Right atrium auricular region (tissue), 2 donors: ENCODE measurements around the gene PRR16. TPM values are rescaled to one million over a fixed set of nuclear protein-coding genes. Genes with fewer than 3 reads are reported as not detected.
"Not testable (repeated sequence)": the region's sequence is repeated elsewhere in the genome, so short reads cannot be mapped to it uniquely, and the experiment has no call there.

ENCODE experiments used
- DNase-seq: peaks from one replicate; pipeline ENCODE4 v3.0.0-alpha.2; 2019; ENCODE audit warnings: low spot score
- H3K27ac ChIP-seq, 2 donors: fragments of 200-600 bp; sonication (generic); 1 replicate in 1 of 2; 2 replicates in 1 of 2; pipeline ENCODE4 v1.5.1; 2016 to 2019
- H3K27me3 ChIP-seq, 2 donors: fragments of 200-600 bp; sonication (generic); one replicate each; pipeline versions ENCODE4 v1.5.1 to v1.6.0; 2017 to 2019
- H3K36me3 ChIP-seq: fragments of 200-600 bp; sonication (generic); one replicate; pipeline ENCODE4 v1.5.1; 2016
- H3K4me1 ChIP-seq, 2 donors: fragments of 200-600 bp; sonication (generic); one replicate each; pipeline versions ENCODE4 v1.5.1 to v1.6.0; 2017 to 2019
- H3K4me3 ChIP-seq, 2 donors: fragments of 200-600 bp; sonication (generic); 1 replicate in 1 of 2; 2 replicates in 1 of 2; pipeline ENCODE4 v1.5.1; 2017 to 2019; ENCODE audit warnings: mild to moderate bottlenecking in 1 of 2, moderate library complexity in 1 of 2
- H3K9me3 ChIP-seq, 2 donors: fragments of 200-600 bp; sonication (generic); one replicate each; pipeline ENCODE4 v1.5.1; 2019
- CTCF ChIP-seq, 2 donors: fragments of 200-600 bp; sonication (generic); IDR thresholded peaks; one replicate each; pipeline ENCODE4 v1.5.1; 2019; ENCODE audit warnings: antibody characterized with exemption in 2 of 2
- total RNA-seq, 2 donors: library from RNA; depleted of rRNA; stranded (reverse); fragments of >200 nt; gene quantifications; one replicate each; pipeline ENCODE4 v1.1.0, GENCODE V29; 2016

The PRR16 gene
- total RNA-seq, 2 donors from 2014 or later, result 1.7 to 6.3 TPM

- Histone ChIP-seq H3K9me3 (no peaks in the 10 kb centered on the region), H3K36me3 (no peaks in the 10 kb centered on the region), H3K27ac (peak overlapping the region in 1 of 2 donors; percentile 61), H3K4me3 (no peak overlapping the region), H3K27me3 (no peaks in the 10 kb centered on the region), H3K4me1 (peaks cover 0 to 10% of the 10 kb centered on the region in 2 donors)
- TF ChIP-seq CTCF (IDR thresholded peaks at IDR 0.05), result no peak
- no peak for DNase-seq
These were observed 9.9 kb upstream of the PRR16 start for GRCh38 chr5:120454094-120454798.

- H3K4me1 ChIP-seq, result peaks cover 0 to 10% of the 10 kb centered on the region in 2 donors
- no peak overlapping the region for H3K4me3 ChIP-seq
- H3K9me3 ChIP-seq, result no peaks in the 10 kb centered on the region
- TF ChIP-seq CTCF (IDR thresholded peaks at IDR 0.05), result no peak
- H3K27ac ChIP-seq, result no peak overlapping the region
- no peak for DNase-seq
- H3K27me3 ChIP-seq, result no peaks in the 10 kb centered on the region
- no peaks in the 10 kb centered on the region for H3K36me3 ChIP-seq
These were observed 8.1 kb upstream of the PRR16 start for GRCh38 chr5:120456006-120456405.

- peak overlapping the region; percentile 41 to 51 for H3K27ac ChIP-seq
- H3K4me3 ChIP-seq, result peak overlapping the region; percentile 29 to 40
- H3K36me3 ChIP-seq, result no peaks in the 10 kb centered on the region
- no peaks in the 10 kb centered on the region for H3K9me3 ChIP-seq
- TF ChIP-seq CTCF (IDR thresholded peaks at IDR 0.05), result peak; percentile 53 to 85
- no peaks in the 10 kb centered on the region for H3K27me3 ChIP-seq
- DNase-seq, result peak; percentile 79
- peaks cover 0 to 10% of the 10 kb centered on the region in 2 donors for H3K4me1 ChIP-seq
These were observed 6.1 kb upstream of the PRR16 start for GRCh38 chr5:120457839-120458507.

- DNase-seq, H3K9me3 ChIP-seq, H3K4me3 ChIP-seq, H3K27me3 ChIP-seq, H3K4me1 ChIP-seq, H3K27ac ChIP-seq, H3K36me3 ChIP-seq: not testable (repeated sequence)
These were observed 5.6 kb upstream of the PRR16 start for GRCh38 chr5:120458508-120458847.

- no peak overlapping the region for H3K27ac ChIP-seq
These were observed 2.8 kb upstream of the PRR16 start for GRCh38 chr5:120461251-120461650.

More at GRCh38 chr5:120461251-120461650, 2.8 kb upstream of the PRR16 start:
- H3K4me1 ChIP-seq, result peaks cover 0 to 10% of the 10 kb centered on the region in 2 donors
- no peaks in the 10 kb centered on the region for H3K9me3 ChIP-seq
- no peak overlapping the region for H3K4me3 ChIP-seq
- TF ChIP-seq CTCF (IDR thresholded peaks at IDR 0.05), result no peak
- H3K27me3 ChIP-seq, result no peaks in the 10 kb centered on the region
- H3K36me3 ChIP-seq, result no peaks in the 10 kb centered on the region
- no peak for DNase-seq
